Panc1 (cell line): Measurements from ENCODE around the gene PLXNC1. TPM values are rescaled to one million over a fixed set of nuclear protein-coding genes. Genes with fewer than 3 reads are reported as not detected.

ENCODE experiments used
- ATAC-seq: fragments of 200-7000 bp; cut with Tn5 transposase; 2 replicates; pipeline ENCODE4 v1.9.1; 2020; ENCODE audit warnings: mild to moderate bottlenecking, moderate library complexity
- BruUV-seq: library from RNA; stranded (reverse); fragments of 400-500 nt; replicated peaks from 2 replicates; lab custom pipeline; 2021; lab: Mats Ljungman, UMichigan
- CTCF ChIA-PET: fragments of 300-600 bp; sonication (Branson Sonifier 250); formaldehyde crosslinking; loops from one replicate; lab custom pipeline; 2022; ENCODE audit warnings: antibody characterized with exemption; lab: Charles Lee
- POLR2A ChIA-PET: fragments of 300-600 bp; sonication (Branson Sonifier 250); formaldehyde crosslinking; loops from one replicate; lab custom pipeline; 2022; ENCODE audit warnings: antibody characterized with exemption; lab: Charles Lee
- DNase-seq: peaks from one replicate; pipeline ENCODE4 v3.0.0-alpha.2; 2010; ENCODE audit warnings: low read depth, low spot score
- H3K27ac ChIP-seq: 2 replicates; pipeline ENCODE4 v1.5.1; 2011; ENCODE audit warnings: mild to moderate bottlenecking, low read length, inconsistent platforms
- H3K27me3 ChIP-seq: fragments of 200-500 bp; sonication (Bioruptor generic); 2 replicates; pipeline ENCODE4 v1.6.0; 2014; ENCODE audit warnings: low read length, inconsistent platforms; ENCODE audit not compliant: control insufficient read depth, insufficient read depth
- H3K36me3 ChIP-seq: fragments of 200-500 bp; sonication (Bioruptor generic); 2 replicates; pipeline ENCODE4 v1.5.1; 2014; ENCODE audit warnings: inconsistent platforms, mild to moderate bottlenecking, low read length, moderate library complexity; ENCODE audit not compliant: control insufficient read depth, insufficient read depth
- H3K4me1 ChIP-seq: 2 replicates; pipeline ENCODE4 v1.5.1; 2011; ENCODE audit warnings: inconsistent platforms, mild to moderate bottlenecking, low read length, moderate library complexity; ENCODE audit not compliant: control insufficient read depth, insufficient read depth
- H3K4me3 ChIP-seq, 2 experiments: 2 replicates each; pipeline ENCODE4 v1.5.1; 2011 to 2012; ENCODE audit warnings: low read depth in 2 of 2, low read length in 2 of 2, mild to moderate bottlenecking in 2 of 2, inconsistent platforms in 1 of 2, moderate library complexity in 1 of 2
- H3K9me3 ChIP-seq: fragments of 200-500 bp; sonication (Bioruptor generic); 2 replicates; pipeline ENCODE4 v1.5.1; 2014; ENCODE audit warnings: low read depth, mild to moderate bottlenecking, inconsistent platforms, low read length, moderate library complexity; ENCODE audit not compliant: control insufficient read depth, insufficient read depth
- POLR2AphosphoS5 ChIP-seq: IDR thresholded peaks from 2 replicates; pipeline ENCODE4 v1.6.1; 2012; ENCODE audit warnings: mild to moderate bottlenecking, low read depth, low read length, moderate library complexity
- SIN3A ChIP-seq: IDR thresholded peaks from 2 replicates; pipeline ENCODE4 v1.6.1; 2012; ENCODE audit warnings: low read depth, mild to moderate bottlenecking, low read length, moderate library complexity, borderline replicate concordance; ENCODE audit not compliant: insufficient read depth
- TCF7L2 ChIP-seq: IDR thresholded peaks from 2 replicates; pipeline ENCODE4 v1.6.1; 2011; ENCODE audit warnings: mild to moderate bottlenecking, low read depth, low read length, inconsistent platforms
- in situ Hi-C: cut with HindIII; loops from 2 replicates; pipeline ENCODE4 v1.10.0; 2016; ENCODE audit warnings: low sequenced_read_pairs, low pct_unique_long_range_greater_than_20kb
- intact Hi-C: fragments of 100-400 bp; cut with micrococcal nuclease; formaldehyde crosslinking; loops from one replicate; pipeline ENCODE4 v1.10.0; 2022; ENCODE audit not compliant: unreplicated experiment
- total RNA-seq: library from RNA; stranded (reverse); gene quantifications from one replicate; pipeline ENCODE4 v1.2.1, GENCODE V29; 2021; ENCODE audit not compliant: unreplicated experiment
- TF ChIP-seq, protein P1 (sequence below), 2 experiments: IDR thresholded peaks; 2 replicates each; pipeline ENCODE4 v1.6.1; 2011 to 2012; ENCODE audit warnings: low read depth in 2 of 2, control low read depth in 1 of 2, low read length in 1 of 2, mild to moderate bottlenecking in 1 of 2, moderate library complexity in 1 of 2; ENCODE audit not compliant: insufficient read depth in 1 of 2
- TF ChIP-seq, protein P2 (sequence below): fragments of 450-650 bp; IDR thresholded peaks from 2 replicates; pipeline ENCODE4 v1.5.1; 2017; ENCODE audit warnings: mild to moderate bottlenecking

Gene PLXNC1
- total RNA-seq, 1 experiment from 2014 or later = 0.57 TPM

DNA sequence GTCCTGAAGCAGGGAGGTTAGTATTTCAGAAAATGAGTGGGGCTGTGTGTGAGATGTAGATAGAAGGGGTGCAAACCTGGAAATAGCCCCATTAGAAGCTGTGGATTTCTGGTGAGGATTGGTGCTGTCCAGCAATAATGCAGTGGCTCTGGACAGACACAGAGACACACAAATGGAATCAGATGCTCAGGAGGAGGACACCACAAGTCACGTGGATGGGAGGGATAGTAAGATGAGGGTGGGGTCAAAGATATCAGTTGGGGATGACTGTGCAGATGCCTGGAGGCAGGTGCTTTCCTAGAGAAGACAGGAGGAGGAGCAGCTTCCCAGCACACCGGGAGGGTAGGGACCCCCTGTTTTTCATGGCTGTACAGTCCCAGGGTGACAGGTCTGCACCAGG is 136.5 kb downstream of the PLXNC1 start:
- BruUV-seq = no TSS peak
- no peaks in the 10 kb centered on the region for H3K36me3 ChIP-seq
- H3K27me3 ChIP-seq = no peaks in the 10 kb centered on the region
- CTCF ChIA-PET = no interaction called here
- H3K4me1 ChIP-seq = no peaks in the 10 kb centered on the region
- POLR2A ChIA-PET = interaction anchor here (1.0 kb wide), 1 partner anchor 22 kb away, joined by 3 read pairs; no protein-coding TSS in a partner anchor
- H3K27ac ChIP-seq = no peak overlapping the region
- no peak for DNase-seq
- in situ Hi-C loops (no loop called here), intact Hi-C loops (no loop called here)
- TF ChIP-seq POLR2AphosphoS5 = no peak
- TF ChIP-seq, protein P1, sequence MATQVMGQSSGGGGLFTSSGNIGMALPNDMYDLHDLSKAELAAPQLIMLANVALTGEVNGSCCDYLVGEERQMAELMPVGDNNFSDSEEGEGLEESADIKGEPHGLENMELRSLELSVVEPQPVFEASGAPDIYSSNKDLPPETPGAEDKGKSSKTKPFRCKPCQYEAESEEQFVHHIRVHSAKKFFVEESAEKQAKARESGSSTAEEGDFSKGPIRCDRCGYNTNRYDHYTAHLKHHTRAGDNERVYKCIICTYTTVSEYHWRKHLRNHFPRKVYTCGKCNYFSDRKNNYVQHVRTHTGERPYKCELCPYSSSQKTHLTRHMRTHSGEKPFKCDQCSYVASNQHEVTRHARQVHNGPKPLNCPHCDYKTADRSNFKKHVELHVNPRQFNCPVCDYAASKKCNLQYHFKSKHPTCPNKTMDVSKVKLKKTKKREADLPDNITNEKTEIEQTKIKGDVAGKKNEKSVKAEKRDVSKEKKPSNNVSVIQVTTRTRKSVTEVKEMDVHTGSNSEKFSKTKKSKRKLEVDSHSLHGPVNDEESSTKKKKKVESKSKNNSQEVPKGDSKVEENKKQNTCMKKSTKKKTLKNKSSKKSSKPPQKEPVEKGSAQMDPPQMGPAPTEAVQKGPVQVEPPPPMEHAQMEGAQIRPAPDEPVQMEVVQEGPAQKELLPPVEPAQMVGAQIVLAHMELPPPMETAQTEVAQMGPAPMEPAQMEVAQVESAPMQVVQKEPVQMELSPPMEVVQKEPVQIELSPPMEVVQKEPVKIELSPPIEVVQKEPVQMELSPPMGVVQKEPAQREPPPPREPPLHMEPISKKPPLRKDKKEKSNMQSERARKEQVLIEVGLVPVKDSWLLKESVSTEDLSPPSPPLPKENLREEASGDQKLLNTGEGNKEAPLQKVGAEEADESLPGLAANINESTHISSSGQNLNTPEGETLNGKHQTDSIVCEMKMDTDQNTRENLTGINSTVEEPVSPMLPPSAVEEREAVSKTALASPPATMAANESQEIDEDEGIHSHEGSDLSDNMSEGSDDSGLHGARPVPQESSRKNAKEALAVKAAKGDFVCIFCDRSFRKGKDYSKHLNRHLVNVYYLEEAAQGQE (IDR thresholded peaks at IDR 0.05; ENCODE audit: insufficient read depth in 1 of 2, low read depth in 2 of 2, low read length in 1 of 2) = no peak
- TF ChIP-seq SIN3A = no peak
- TF ChIP-seq TCF7L2 = no peak
- TF ChIP-seq, protein P2, sequence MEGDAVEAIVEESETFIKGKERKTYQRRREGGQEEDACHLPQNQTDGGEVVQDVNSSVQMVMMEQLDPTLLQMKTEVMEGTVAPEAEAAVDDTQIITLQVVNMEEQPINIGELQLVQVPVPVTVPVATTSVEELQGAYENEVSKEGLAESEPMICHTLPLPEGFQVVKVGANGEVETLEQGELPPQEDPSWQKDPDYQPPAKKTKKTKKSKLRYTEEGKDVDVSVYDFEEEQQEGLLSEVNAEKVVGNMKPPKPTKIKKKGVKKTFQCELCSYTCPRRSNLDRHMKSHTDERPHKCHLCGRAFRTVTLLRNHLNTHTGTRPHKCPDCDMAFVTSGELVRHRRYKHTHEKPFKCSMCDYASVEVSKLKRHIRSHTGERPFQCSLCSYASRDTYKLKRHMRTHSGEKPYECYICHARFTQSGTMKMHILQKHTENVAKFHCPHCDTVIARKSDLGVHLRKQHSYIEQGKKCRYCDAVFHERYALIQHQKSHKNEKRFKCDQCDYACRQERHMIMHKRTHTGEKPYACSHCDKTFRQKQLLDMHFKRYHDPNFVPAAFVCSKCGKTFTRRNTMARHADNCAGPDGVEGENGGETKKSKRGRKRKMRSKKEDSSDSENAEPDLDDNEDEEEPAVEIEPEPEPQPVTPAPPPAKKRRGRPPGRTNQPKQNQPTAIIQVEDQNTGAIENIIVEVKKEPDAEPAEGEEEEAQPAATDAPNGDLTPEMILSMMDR = no peak
- no peaks in the 10 kb centered on the region for H3K9me3 ChIP-seq
- H3K4me3 ChIP-seq = no peak overlapping the region
- peak; percentile 32; the same call in 1 of the 2 replicates for ATAC-seq

DNA sequence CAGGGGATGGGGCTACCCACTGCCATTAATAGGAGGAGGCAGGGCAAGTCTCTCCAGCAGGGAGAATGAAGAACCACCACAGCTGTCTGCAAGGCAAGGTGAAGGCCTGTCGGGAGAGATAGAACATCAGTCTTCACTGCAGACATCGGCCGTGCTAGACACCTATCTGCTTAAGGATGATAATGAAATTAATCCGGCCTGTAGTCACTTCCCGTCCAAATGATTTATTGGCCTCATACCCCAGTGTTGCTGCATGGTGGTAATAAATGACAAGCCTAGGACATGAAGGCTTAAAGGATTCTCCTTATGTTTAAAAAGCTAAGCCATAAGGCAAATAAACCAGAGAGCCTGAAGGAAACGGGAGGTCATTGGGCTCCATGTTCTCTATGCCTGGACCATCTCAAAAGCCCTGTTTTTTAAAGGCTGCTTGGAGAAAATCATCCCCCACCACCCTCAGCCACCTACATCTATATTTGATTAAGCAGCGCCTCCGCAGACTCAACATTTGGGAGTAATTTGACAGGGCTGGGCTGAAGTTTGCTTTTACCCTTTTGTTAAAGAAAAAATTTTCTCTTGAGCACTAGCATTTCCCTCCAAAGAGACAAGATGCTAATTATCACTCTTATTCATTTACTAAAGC is 137.7 kb downstream of the PLXNC1 start:
- ChIA-PET CTCF (no interaction called here), POLR2A (no interaction called here)
- no peak for ATAC-seq

More for the DNA sequence above, 137.7 kb downstream of the PLXNC1 start:
- no peaks in the 10 kb centered on the region for H3K4me1 ChIP-seq
- H3K27me3 ChIP-seq = no peaks in the 10 kb centered on the region
- no peak for TF ChIP-seq TCF7L2
- TF ChIP-seq SIN3A = no peak
- TF ChIP-seq, protein P2 = no peak
- TF ChIP-seq, protein P1 (IDR thresholded peaks at IDR 0.05; ENCODE audit: insufficient read depth in 1 of 2, low read depth in 2 of 2, low read length in 1 of 2) = no peak
- no peak for TF ChIP-seq POLR2AphosphoS5
- BruUV-seq = no TSS peak
- in situ Hi-C loops (no loop called here), intact Hi-C loops (no loop called here)
- H3K9me3 ChIP-seq = no peaks in the 10 kb centered on the region
- no peak for DNase-seq
- H3K4me3 ChIP-seq = no peak overlapping the region
- H3K36me3 ChIP-seq = no peaks in the 10 kb centered on the region
- H3K27ac ChIP-seq = no peak overlapping the region
